ENCODE results near the gene NUP188. TPM values are rescaled to one million over a fixed set of nuclear protein-coding genes. Genes with fewer than 3 reads are reported as not detected.
"Not testable (repeated sequence)": the region's sequence is repeated elsewhere in the genome, so short reads cannot be mapped to it uniquely, and the experiment has no call there.

NUP188 gene
- total RNA-seq, 1 donor from 2014 or later: 25.8 TPM

- FAIRE-seq: no peak
- H3K36me3 ChIP-seq (ENCODE audit: control insufficient read depth, insufficient read depth, low read length): peaks cover 53% of the 10 kb centered on the region
- TF ChIP-seq CTCF (IDR thresholded peaks at IDR 0.05; ENCODE audit: insufficient read depth, low read length, severe bottlenecking): no peak
- DNase-seq (ENCODE audit: low read depth): peak; percentile 46
- no peak overlapping the region for H3K4me3 ChIP-seq (ENCODE audit: low read depth, low read length)
- H3K27me3 ChIP-seq (ENCODE audit: control insufficient read depth, insufficient read depth, low read length): no peaks in the 10 kb centered on the region
Measured at GRCh38 chr9:128998462-128998861, 51.0 kb downstream of the NUP188 start.

- FAIRE-seq: no peak
Measured at GRCh38 chr9:128999581-129000206, 52.2 kb downstream of the NUP188 start.

DNA sequence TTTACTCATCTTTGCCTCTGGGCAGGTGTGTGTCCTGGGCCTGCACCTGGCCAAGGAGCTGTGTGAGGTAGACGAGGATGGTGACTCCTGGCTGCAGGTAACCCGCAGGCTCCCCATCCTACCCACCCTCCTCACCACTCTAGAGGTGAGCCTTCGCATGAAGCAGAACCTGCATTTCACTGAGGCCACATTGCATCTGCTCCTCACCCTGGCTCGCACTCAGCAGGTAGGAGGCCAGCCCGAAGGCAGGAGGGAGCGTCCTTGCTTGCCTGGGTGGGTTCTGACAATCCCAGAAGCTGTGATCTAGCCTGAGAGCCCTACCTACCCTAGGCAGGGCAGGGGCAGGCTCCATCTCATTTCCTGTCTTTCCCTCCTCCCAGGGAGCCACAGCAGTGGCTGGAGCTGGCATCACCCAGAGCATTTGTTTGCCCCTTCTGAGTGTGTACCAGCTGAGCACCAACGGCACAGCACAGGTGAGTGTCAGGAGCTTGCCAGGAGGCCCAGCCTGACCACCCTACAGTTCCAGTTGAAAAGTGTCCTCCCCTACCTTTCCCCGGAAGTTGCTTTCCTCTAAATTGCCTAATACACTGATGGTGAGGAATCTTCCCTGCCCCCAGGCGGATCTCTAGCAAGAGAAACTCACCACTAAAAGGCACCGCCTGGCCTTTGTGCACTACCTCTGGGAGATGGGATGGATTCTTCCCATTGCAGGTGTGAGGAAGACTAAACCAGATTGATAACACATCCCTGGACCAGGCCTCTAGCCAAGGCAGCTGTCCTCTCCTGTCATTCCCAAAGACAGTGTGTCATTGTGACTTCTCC is 54.2 kb downstream of the NUP188 start:
- Histone ChIP-seq H3K4me3 (ENCODE audit: low read depth, low read length) (no peak overlapping the region), H3K36me3 (ENCODE audit: control insufficient read depth, insufficient read depth, low read length) (peaks cover 46% of the 10 kb centered on the region), H3K27me3 (ENCODE audit: control insufficient read depth, insufficient read depth, low read length) (no peaks in the 10 kb centered on the region)
- DNase-seq (ENCODE audit: low read depth) (no peak), FAIRE-seq (peak; percentile 84)
- no peak for TF ChIP-seq CTCF (IDR thresholded peaks at IDR 0.05; ENCODE audit: insufficient read depth, low read length, severe bottlenecking)

More at GRCh38 chr9:128999581-129000206, 52.2 kb downstream of the NUP188 start:
- peaks cover 46% of the 10 kb centered on the region for H3K36me3 ChIP-seq (ENCODE audit: control insufficient read depth, insufficient read depth, low read length)
- H3K27me3 ChIP-seq (ENCODE audit: control insufficient read depth, insufficient read depth, low read length): no peaks in the 10 kb centered on the region
- DNase-seq (ENCODE audit: low read depth): no peak
- no peak for TF ChIP-seq CTCF (IDR thresholded peaks at IDR 0.05; ENCODE audit: insufficient read depth, low read length, severe bottlenecking)
- H3K4me3 ChIP-seq (ENCODE audit: low read depth, low read length): no peak overlapping the region

- Histone ChIP-seq H3K27me3 (ENCODE audit: control insufficient read depth, insufficient read depth, low read length) (no peaks in the 10 kb centered on the region), H3K36me3 (ENCODE audit: control insufficient read depth, insufficient read depth, low read length) (peaks cover 44% of the 10 kb centered on the region), H3K4me3 (ENCODE audit: low read depth, low read length) (no peak overlapping the region)
- no peak for FAIRE-seq
- DNase-seq (ENCODE audit: low read depth): no peak
- no peak for TF ChIP-seq CTCF (IDR thresholded peaks at IDR 0.05; ENCODE audit: insufficient read depth, low read length, severe bottlenecking)
Measured at GRCh38 chr9:129002992-129003391, 55.5 kb downstream of the NUP188 start.

- H3K27me3 ChIP-seq (ENCODE audit: control insufficient read depth, insufficient read depth, low read length); FAIRE-seq; H3K4me3 ChIP-seq (ENCODE audit: low read depth, low read length); DNase-seq (ENCODE audit: low read depth): not testable (repeated sequence)
- H3K36me3 ChIP-seq (ENCODE audit: control insufficient read depth, insufficient read depth, low read length): peaks cover 39% of the 10 kb centered on the region
Measured at GRCh38 chr9:129004173-129004572, 56.7 kb downstream of the NUP188 start.

DNA sequence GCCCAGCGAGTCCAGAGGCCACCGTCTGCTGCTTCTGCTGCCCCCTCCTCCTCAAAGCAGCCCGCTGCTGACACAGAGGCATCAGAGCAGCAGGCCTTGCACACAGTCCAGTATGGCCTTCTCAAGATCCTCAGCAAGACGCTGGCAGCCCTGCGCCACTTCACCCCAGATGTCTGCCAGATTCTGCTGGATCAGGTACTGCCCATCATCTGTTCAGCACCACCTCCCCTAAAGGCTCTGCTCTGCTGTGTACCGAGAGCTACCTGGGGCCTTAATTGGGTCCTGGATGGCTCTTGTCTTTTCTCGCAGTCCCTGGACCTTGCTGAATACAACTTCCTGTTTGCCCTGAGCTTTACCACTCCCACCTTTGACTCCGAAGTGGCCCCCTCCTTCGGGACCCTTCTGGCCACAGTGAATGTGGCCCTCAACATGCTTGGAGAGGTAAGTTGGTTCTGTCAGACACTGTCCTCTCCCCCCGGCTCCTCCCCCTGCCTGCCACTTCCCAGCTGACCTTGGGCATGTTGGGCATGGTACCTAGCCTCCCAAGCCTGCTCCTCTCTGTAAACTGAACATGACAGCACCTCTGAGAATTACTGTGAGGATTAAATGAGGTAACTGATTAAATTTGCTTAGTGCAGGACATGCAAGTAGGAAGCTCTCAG is 58.0 kb downstream of the NUP188 start:
- H3K36me3 ChIP-seq (ENCODE audit: control insufficient read depth, insufficient read depth, low read length): peaks cover 29% of the 10 kb centered on the region
- DNase-seq (ENCODE audit: low read depth): no peak
- FAIRE-seq: peak; percentile 60
- H3K27me3 ChIP-seq (ENCODE audit: control insufficient read depth, insufficient read depth, low read length): no peaks in the 10 kb centered on the region
- no peak overlapping the region for H3K4me3 ChIP-seq (ENCODE audit: low read depth, low read length)
- TF ChIP-seq CTCF (IDR thresholded peaks at IDR 0.05; ENCODE audit: insufficient read depth, low read length, severe bottlenecking): no peak

Measured in bronchial epithelial cell (primary cell).